ENCODE measurements around the gene ADD3. TPM values are rescaled to one million over a fixed set of nuclear protein-coding genes. Genes with fewer than 3 reads are reported as not detected.

Gene ADD3
- total RNA-seq, 2 donors from 2014 or later, result 183 to 241 TPM

DNA sequence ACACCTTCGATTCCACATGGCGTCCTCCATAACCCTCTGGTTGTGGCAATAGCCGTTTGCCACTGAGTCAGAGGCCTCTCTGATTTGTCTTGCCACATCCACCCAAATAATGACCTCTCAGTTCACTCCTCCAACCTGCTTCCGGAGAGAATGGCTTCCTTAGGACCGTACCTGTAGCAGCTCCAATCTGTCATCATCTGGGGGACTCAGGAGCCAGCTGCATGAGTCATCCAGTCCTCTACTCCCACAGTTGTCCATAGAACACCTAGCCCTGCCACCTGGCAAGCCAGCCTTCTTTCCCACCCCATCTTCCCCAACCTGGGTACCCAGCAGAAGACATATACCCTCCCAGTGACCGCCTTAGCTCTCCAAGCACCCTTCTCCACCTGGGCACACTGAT is 135.2 kb downstream of the ADD3 start:
- Histone ChIP-seq H3K9me3 (ENCODE audit: control insufficient read depth, low read length) (no peaks in the 10 kb centered on the region), H3K4me3 (ENCODE audit: low read length) (no peak overlapping the region), H3K27ac (ENCODE audit: low read depth, low read length) (no peak overlapping the region), H3K9ac (ENCODE audit: extremely low read depth, low read length, poor library complexity, severe bottlenecking) (no peak overlapping the region), H3K27me3 (ENCODE audit: control insufficient read depth, insufficient read depth, low read length, poor library complexity, severe bottlenecking) (no peaks in the 10 kb centered on the region), H3K36me3 (ENCODE audit: control insufficient read depth, insufficient read depth, low read length) (no peaks in the 10 kb centered on the region), H3K4me1 (ENCODE audit: control insufficient read depth, insufficient read depth, low read length) (no peaks in the 10 kb centered on the region)
- 91 to 93% methylated on average over 4 to 6 of the region's 6 CpGs for WGBS, 2 experiments (ENCODE audit: insufficient coverage in 1 of 2, insufficient read length in 1 of 2)
- DNase-seq, result no peak
- peaks cover 2% of the 10 kb centered on the region for H3K36me3 Mint-ChIP-seq (ENCODE audit: low read depth)
- H3K27ac Mint-ChIP-seq, result no peak overlapping the region
- peaks cover 12% of the 10 kb centered on the region for H3K27me3 Mint-ChIP-seq (ENCODE audit: insufficient read depth)
- peaks cover 10% of the 10 kb centered on the region for H3K4me1 Mint-ChIP-seq
- TF ChIP-seq, protein P1, sequence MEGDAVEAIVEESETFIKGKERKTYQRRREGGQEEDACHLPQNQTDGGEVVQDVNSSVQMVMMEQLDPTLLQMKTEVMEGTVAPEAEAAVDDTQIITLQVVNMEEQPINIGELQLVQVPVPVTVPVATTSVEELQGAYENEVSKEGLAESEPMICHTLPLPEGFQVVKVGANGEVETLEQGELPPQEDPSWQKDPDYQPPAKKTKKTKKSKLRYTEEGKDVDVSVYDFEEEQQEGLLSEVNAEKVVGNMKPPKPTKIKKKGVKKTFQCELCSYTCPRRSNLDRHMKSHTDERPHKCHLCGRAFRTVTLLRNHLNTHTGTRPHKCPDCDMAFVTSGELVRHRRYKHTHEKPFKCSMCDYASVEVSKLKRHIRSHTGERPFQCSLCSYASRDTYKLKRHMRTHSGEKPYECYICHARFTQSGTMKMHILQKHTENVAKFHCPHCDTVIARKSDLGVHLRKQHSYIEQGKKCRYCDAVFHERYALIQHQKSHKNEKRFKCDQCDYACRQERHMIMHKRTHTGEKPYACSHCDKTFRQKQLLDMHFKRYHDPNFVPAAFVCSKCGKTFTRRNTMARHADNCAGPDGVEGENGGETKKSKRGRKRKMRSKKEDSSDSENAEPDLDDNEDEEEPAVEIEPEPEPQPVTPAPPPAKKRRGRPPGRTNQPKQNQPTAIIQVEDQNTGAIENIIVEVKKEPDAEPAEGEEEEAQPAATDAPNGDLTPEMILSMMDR (conservative IDR thresholded peaks at IDR 0.05), result no peak
- H3K9me3 Mint-ChIP-seq, result no peaks in the 10 kb centered on the region
- H3K4me3 Mint-ChIP-seq, result no peak overlapping the region

GRCh38 chr10:110144507-110144906 is 136.7 kb downstream of the ADD3 start:
- Histone ChIP-seq H3K9me3 (ENCODE audit: control insufficient read depth, low read length) (no peaks in the 10 kb centered on the region), H3K27me3 (ENCODE audit: control insufficient read depth, insufficient read depth, low read length, poor library complexity, severe bottlenecking) (no peaks in the 10 kb centered on the region), H3K27ac (ENCODE audit: low read depth, low read length) (no peak overlapping the region), H3K4me3 (ENCODE audit: low read length) (no peak overlapping the region), H3K9ac (ENCODE audit: extremely low read depth, low read length, poor library complexity, severe bottlenecking) (no peak overlapping the region), H3K36me3 (ENCODE audit: control insufficient read depth, insufficient read depth, low read length) (no peaks in the 10 kb centered on the region), H3K4me1 (ENCODE audit: control insufficient read depth, insufficient read depth, low read length) (no peaks in the 10 kb centered on the region)
- WGBS, 2 experiments (ENCODE audit: insufficient coverage in 1 of 2, insufficient read length in 1 of 2), result 88% methylated on average over 1 of the region's 1 CpG; no CpG with 5 or more reads in 1 of the 2 experiments
- H3K4me3 Mint-ChIP-seq, result no peak overlapping the region
- H3K4me1 Mint-ChIP-seq, result peaks cover 6% of the 10 kb centered on the region
- no peak for DNase-seq
- no peaks in the 10 kb centered on the region for H3K36me3 Mint-ChIP-seq (ENCODE audit: low read depth)
- TF ChIP-seq, protein P1 (conservative IDR thresholded peaks at IDR 0.05), result no peak
- H3K27ac Mint-ChIP-seq, result no peak overlapping the region
- peaks cover 24% of the 10 kb centered on the region for H3K27me3 Mint-ChIP-seq (ENCODE audit: insufficient read depth)
- no peaks in the 10 kb centered on the region for H3K9me3 Mint-ChIP-seq

GRCh38 chr10:110147961-110148360 is 140.2 kb downstream of the ADD3 start:
- Mint-ChIP-seq H3K4me3 (no peak overlapping the region), H3K27me3 (ENCODE audit: insufficient read depth) (peaks cover 32% of the 10 kb centered on the region), H3K4me1 (peaks cover 25% of the 10 kb centered on the region), H3K9me3 (no peaks in the 10 kb centered on the region), H3K27ac (no peak overlapping the region), H3K36me3 (ENCODE audit: low read depth) (no peaks in the 10 kb centered on the region)
- no peaks in the 10 kb centered on the region for H3K36me3 ChIP-seq (ENCODE audit: control insufficient read depth, insufficient read depth, low read length)
- 76 to 77% methylated on average over 4 to 7 of the region's 8 CpGs for WGBS, 2 experiments (ENCODE audit: insufficient coverage in 1 of 2, insufficient read length in 1 of 2)
- no peak overlapping the region for H3K4me3 ChIP-seq (ENCODE audit: low read length)
- TF ChIP-seq, protein P1 (conservative IDR thresholded peaks at IDR 0.05), result no peak
- no peak for DNase-seq
- H3K4me1 ChIP-seq (ENCODE audit: control insufficient read depth, insufficient read depth, low read length), result peaks cover 4% of the 10 kb centered on the region
- no peak overlapping the region for H3K27ac ChIP-seq (ENCODE audit: low read depth, low read length)
- H3K9ac ChIP-seq (ENCODE audit: extremely low read depth, low read length, poor library complexity, severe bottlenecking), result no peak overlapping the region
- no peaks in the 10 kb centered on the region for H3K9me3 ChIP-seq (ENCODE audit: control insufficient read depth, low read length)
- H3K27me3 ChIP-seq (ENCODE audit: control insufficient read depth, insufficient read depth, low read length, poor library complexity, severe bottlenecking), result no peaks in the 10 kb centered on the region
